GM23338 (cell line): ENCODE data around the gene CDKN3. TPM values are rescaled to one million over a fixed set of nuclear protein-coding genes. Genes with fewer than 3 reads are reported as not detected.

Experiments used
- ATAC-seq: fragments of 200-7000 bp; cut with Tn5 transposase; 3 replicates; pipeline ENCODE4 v1.9.1; 2020
- DNase-seq: peaks from one replicate; pipeline ENCODE4 v3.0.0-alpha.2; 2015; ENCODE audit warnings: low spot score
- H2AFZ ChIP-seq: fragments of 200-600 bp; sonication (generic); 2 replicates; pipeline ENCODE4 v1.8.0; 2016; ENCODE audit warnings: antibody characterized with exemption, mild to moderate bottlenecking, moderate library complexity
- H3F3A ChIP-seq: fragments of 200-600 bp; sonication (generic); replicated peaks from 2 replicates; pipeline ENCODE4 v1.8.0; 2017; ENCODE audit warnings: antibody characterized with exemption, mixed run types, low read depth
- H3K27ac ChIP-seq: fragments of 200-600 bp; sonication (generic); 2 replicates; pipeline ENCODE4 v1.6.1; 2016; ENCODE audit warnings: low read depth
- H3K27me3 ChIP-seq: fragments of 200-600 bp; sonication (generic); 2 replicates; pipeline ENCODE4 v1.8.0; 2016; ENCODE audit warnings: mild to moderate bottlenecking, mixed run types, moderate library complexity; ENCODE audit not compliant: insufficient read depth
- H3K36me3 ChIP-seq: fragments of 200-600 bp; sonication (generic); 2 replicates; pipeline ENCODE4 v1.8.0; 2016; ENCODE audit warnings: mild to moderate bottlenecking; ENCODE audit not compliant: insufficient read depth
- H3K4me1 ChIP-seq: fragments of 200-600 bp; sonication (generic); 2 replicates; pipeline ENCODE4 v1.8.0; 2016; ENCODE audit warnings: mild to moderate bottlenecking, moderate library complexity; ENCODE audit not compliant: insufficient read depth
- H3K4me2 ChIP-seq: fragments of 200-600 bp; sonication (generic); 2 replicates; pipeline ENCODE4 v1.7.1; 2017; ENCODE audit warnings: mixed run types
- H3K4me3 ChIP-seq: fragments of 200-600 bp; sonication (generic); 2 replicates; pipeline ENCODE4 v1.6.1; 2016; ENCODE audit warnings: mixed run types
- H3K79me2 ChIP-seq: fragments of 200-600 bp; sonication (generic); replicated peaks from 2 replicates; pipeline ENCODE4 v1.8.0; 2017; ENCODE audit warnings: mild to moderate bottlenecking; ENCODE audit not compliant: insufficient read depth
- H3K9me2 ChIP-seq: fragments of 200-600 bp; sonication (generic); 2 replicates; pipeline ENCODE4 v1.8.0; 2017; ENCODE audit not compliant: insufficient read depth
- H4K20me1 ChIP-seq: fragments of 200-600 bp; sonication (generic); replicated peaks from 2 replicates; pipeline ENCODE4 v1.8.0; 2017; ENCODE audit warnings: mild to moderate bottlenecking; ENCODE audit not compliant: insufficient read depth
- H3K27ac Mint-ChIP-seq: 2 replicates; pipeline ENCODE4 v1.8.0; 2020; ENCODE audit warnings: inconsistent platforms, mild to moderate bottlenecking, moderate library complexity, mixed read lengths
- H3K27me3 Mint-ChIP-seq: 3 replicates; pipeline ENCODE4 v1.8.0; 2022; ENCODE audit warnings: low read depth, mild to moderate bottlenecking, moderate library complexity, mixed read lengths, inconsistent platforms; ENCODE audit not compliant: insufficient read depth, poor library complexity
- H3K36me3 Mint-ChIP-seq: 3 replicates; pipeline ENCODE4 v1.8.0; 2021; ENCODE audit warnings: low read depth, mild to moderate bottlenecking, inconsistent platforms, moderate library complexity, mixed read lengths
- H3K4me1 Mint-ChIP-seq: 3 replicates; pipeline ENCODE4 v1.8.0; 2020; ENCODE audit warnings: mild to moderate bottlenecking, inconsistent platforms, mixed read lengths
- H3K4me3 Mint-ChIP-seq: 3 replicates; pipeline ENCODE4 v1.8.0; 2021; ENCODE audit warnings: moderate library complexity, mild to moderate bottlenecking, inconsistent platforms, mixed read lengths
- H3K9me3 Mint-ChIP-seq: 3 replicates; pipeline ENCODE4 v1.8.0; 2020; ENCODE audit warnings: moderate library complexity, mild to moderate bottlenecking, inconsistent platforms, mixed read lengths
- CREB1 ChIP-seq: fragments of 250-450 bp; sonication (Bioruptor Pico); IDR thresholded peaks from 2 replicates; pipeline ENCODE4 v1.5.0; 2020; ENCODE audit warnings: low read depth, mild to moderate bottlenecking, moderate library complexity
- CTCF ChIP-seq, 2 experiments: fragments of 200-600 bp in 1 of 2; sonication (generic) in 1 of 2; conservative IDR thresholded peaks; 2 replicates each; pipeline versions ENCODE4 v1.5.1 to v1.6.1; 2016 to 2017; ENCODE audit warnings: antibody characterized with exemption in 2 of 2, low read depth in 2 of 2, mild to moderate bottlenecking in 2 of 2, moderate library complexity in 1 of 2
- EZH2 ChIP-seq: fragments of 200-600 bp; sonication (generic); IDR thresholded peaks from one replicate; pipeline ENCODE4 v1.8.0; 2017; ENCODE audit warnings: antibody characterized with exemption, mild to moderate bottlenecking, low read depth; ENCODE audit not compliant: unreplicated experiment
- EZH2phosphoT487 ChIP-seq: fragments of 200-600 bp; sonication (generic); IDR thresholded peaks from one replicate; pipeline ENCODE4 v1.8.1; 2018; ENCODE audit warnings: antibody characterized with exemption; ENCODE audit not compliant: unreplicated experiment
- JUNB ChIP-seq: IDR thresholded peaks from one replicate; pipeline ENCODE4 v1.6.1; 2016; ENCODE audit warnings: antibody characterized with exemption; ENCODE audit not compliant: unreplicated experiment
- NANOG ChIP-seq: IDR thresholded peaks from 2 replicates; pipeline ENCODE4 v1.6.1; 2016; ENCODE audit warnings: antibody characterized with exemption, borderline replicate concordance
- POLR2AphosphoS5 ChIP-seq: IDR thresholded peaks from 2 replicates; pipeline ENCODE4 v1.6.1; 2016; ENCODE audit warnings: antibody characterized with exemption, low read depth
- STAT1 ChIP-seq: IDR thresholded peaks from one replicate; pipeline ENCODE4 v1.6.1; 2016; ENCODE audit warnings: antibody characterized with exemption; ENCODE audit not compliant: unreplicated experiment
- ZNF114 ChIP-seq: fragments of 250-450 bp; sonication (Bioruptor Pico); IDR thresholded peaks from 2 replicates; pipeline ENCODE4 v1.5.0; 2020; ENCODE audit warnings: mild to moderate bottlenecking, moderate library complexity
- ZNF331 ChIP-seq: fragments of 250-450 bp; sonication (Bioruptor Pico); IDR thresholded peaks from 2 replicates; pipeline ENCODE4 v1.5.0; 2020; ENCODE audit warnings: low read depth, mild to moderate bottlenecking, moderate library complexity
- ZNF462 ChIP-seq: fragments of 250-450 bp; sonication (Bioruptor Pico); IDR thresholded peaks from 2 replicates; pipeline ENCODE4 v1.5.0; 2020; ENCODE audit warnings: mild to moderate bottlenecking, moderate library complexity
- polyA plus RNA-seq: library from polyadenylated mRNA; unstranded; fragments of >200 nt; fragmentation: Nextera tagmentation; extraction: Ambion mirVana; gene quantifications from 2 replicates; pipeline ENCODE4 v1.2.1, GENCODE V29; 2016
- total RNA-seq: library from RNA; depleted of rRNA; stranded (reverse); fragments of >200 nt; shearing (Covaris generic); gene quantifications from 2 replicates; pipeline ENCODE4 v1.2.3, GENCODE V29; 2014
- TF ChIP-seq, protein P1 (sequence below): IDR thresholded peaks from one replicate; pipeline ENCODE4 v1.6.1; 2018; ENCODE audit warnings: antibody characterized with exemption; ENCODE audit not compliant: unreplicated experiment
- TF ChIP-seq, protein P2 (sequence below): IDR thresholded peaks from 2 replicates; pipeline ENCODE4 v1.6.1; 2016; ENCODE audit warnings: antibody characterized with exemption

CDKN3 gene
- total and polyA plus RNA-seq, 2 experiments from 2014 or later, result 36.3 to 97.4 TPM

GRCh38 chr14:54353694-54354093, 43.1 kb upstream of the CDKN3 start:
- no peak for ATAC-seq
- Histone ChIP-seq H3K27me3 (no peaks in the 10 kb centered on the region), H3F3A (no peaks in the 10 kb centered on the region), H3K9me2 (no peaks in the 10 kb centered on the region), H3K4me2 (no peak overlapping the region), H4K20me1 (no peaks in the 10 kb centered on the region), H3K79me2 (no peaks in the 10 kb centered on the region), H3K4me3 (no peak overlapping the region), H3K27ac (no peak overlapping the region), H2AFZ (no peak overlapping the region), H3K4me1 (peaks cover 8% of the 10 kb centered on the region; the same call in 1 of the 2 replicates), H3K36me3 (peaks cover 9% of the 10 kb centered on the region; the same call in 1 of the 2 replicates)
- Mint-ChIP-seq H3K9me3 (peaks cover 30% of the 10 kb centered on the region), H3K27ac (no peak overlapping the region), H3K4me3 (no peak overlapping the region), H3K27me3 (peaks cover 2% of the 10 kb centered on the region), H3K36me3 (peaks cover 28% of the 10 kb centered on the region), H3K4me1 (peaks cover 10% of the 10 kb centered on the region)
- TF ChIP-seq, protein P1, sequence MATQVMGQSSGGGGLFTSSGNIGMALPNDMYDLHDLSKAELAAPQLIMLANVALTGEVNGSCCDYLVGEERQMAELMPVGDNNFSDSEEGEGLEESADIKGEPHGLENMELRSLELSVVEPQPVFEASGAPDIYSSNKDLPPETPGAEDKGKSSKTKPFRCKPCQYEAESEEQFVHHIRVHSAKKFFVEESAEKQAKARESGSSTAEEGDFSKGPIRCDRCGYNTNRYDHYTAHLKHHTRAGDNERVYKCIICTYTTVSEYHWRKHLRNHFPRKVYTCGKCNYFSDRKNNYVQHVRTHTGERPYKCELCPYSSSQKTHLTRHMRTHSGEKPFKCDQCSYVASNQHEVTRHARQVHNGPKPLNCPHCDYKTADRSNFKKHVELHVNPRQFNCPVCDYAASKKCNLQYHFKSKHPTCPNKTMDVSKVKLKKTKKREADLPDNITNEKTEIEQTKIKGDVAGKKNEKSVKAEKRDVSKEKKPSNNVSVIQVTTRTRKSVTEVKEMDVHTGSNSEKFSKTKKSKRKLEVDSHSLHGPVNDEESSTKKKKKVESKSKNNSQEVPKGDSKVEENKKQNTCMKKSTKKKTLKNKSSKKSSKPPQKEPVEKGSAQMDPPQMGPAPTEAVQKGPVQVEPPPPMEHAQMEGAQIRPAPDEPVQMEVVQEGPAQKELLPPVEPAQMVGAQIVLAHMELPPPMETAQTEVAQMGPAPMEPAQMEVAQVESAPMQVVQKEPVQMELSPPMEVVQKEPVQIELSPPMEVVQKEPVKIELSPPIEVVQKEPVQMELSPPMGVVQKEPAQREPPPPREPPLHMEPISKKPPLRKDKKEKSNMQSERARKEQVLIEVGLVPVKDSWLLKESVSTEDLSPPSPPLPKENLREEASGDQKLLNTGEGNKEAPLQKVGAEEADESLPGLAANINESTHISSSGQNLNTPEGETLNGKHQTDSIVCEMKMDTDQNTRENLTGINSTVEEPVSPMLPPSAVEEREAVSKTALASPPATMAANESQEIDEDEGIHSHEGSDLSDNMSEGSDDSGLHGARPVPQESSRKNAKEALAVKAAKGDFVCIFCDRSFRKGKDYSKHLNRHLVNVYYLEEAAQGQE, result no peak
- TF ChIP-seq CTCF (conservative IDR thresholded peaks at IDR 0.05; ENCODE audit: low read depth in 2 of 2) (no peak), CREB1 (CRISPR knock-in tag) (no peak), EZH2 (no peak), ZNF331 (CRISPR knock-in tag) (no peak), STAT1 (no peak), JUNB (no peak), EZH2phosphoT487 (no peak), ZNF462 (CRISPR knock-in tag) (no peak), POLR2AphosphoS5 (no peak), NANOG (no peak), ZNF114 (CRISPR knock-in tag) (no peak)
- TF ChIP-seq, protein P2, sequence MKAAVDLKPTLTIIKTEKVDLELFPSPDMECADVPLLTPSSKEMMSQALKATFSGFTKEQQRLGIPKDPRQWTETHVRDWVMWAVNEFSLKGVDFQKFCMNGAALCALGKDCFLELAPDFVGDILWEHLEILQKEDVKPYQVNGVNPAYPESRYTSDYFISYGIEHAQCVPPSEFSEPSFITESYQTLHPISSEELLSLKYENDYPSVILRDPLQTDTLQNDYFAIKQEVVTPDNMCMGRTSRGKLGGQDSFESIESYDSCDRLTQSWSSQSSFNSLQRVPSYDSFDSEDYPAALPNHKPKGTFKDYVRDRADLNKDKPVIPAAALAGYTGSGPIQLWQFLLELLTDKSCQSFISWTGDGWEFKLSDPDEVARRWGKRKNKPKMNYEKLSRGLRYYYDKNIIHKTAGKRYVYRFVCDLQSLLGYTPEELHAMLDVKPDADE, result no peak
- DNase-seq, result no peak
